ENCODE data around the gene PAPPA. TPM values are rescaled to one million over a fixed set of nuclear protein-coding genes. Genes with fewer than 3 reads are reported as not detected.

The PAPPA gene
- polyA plus RNA-seq, 2 donors = 0.98 to 1.1 TPM

DNA sequence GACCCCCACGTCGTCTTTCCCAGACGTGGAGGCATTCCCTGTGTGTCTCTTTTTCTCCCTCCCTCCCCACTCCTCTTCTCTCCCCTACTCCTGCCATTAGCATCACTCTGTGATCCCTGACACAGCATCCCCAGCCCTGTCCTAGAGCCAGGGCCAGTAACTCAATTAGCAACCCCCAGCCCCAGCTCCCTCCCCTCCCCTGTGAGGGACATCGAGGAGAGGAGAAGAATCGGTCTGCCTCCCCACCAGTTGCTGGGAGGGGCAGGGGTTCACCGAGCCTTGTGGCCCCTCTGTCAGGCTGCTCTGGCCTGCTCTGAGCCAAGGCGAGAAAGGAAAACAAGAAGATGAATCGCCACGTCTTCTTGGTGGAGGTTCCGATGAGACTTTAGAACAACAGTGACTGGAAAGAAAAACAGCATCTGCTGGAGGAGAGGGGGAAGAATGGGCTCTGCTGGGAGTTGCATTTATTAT, 123.1 kb downstream of the PAPPA start:
- Histone ChIP-seq H3K27ac (ENCODE audit: low read depth in 2 of 2, low read length in 1 of 2) (no peak overlapping the region), H3K4me3 (ENCODE audit: low read depth in 1 of 2, low read length in 2 of 2) (no peak overlapping the region), H3K36me3 (ENCODE audit: control insufficient read depth in 2 of 2, insufficient read depth in 2 of 2, low read length in 1 of 2) (no peaks in the 10 kb centered on the region), H3K27me3 (ENCODE audit: control insufficient read depth in 1 of 2, insufficient read depth in 2 of 2, low read length in 2 of 2) (no peaks in the 10 kb centered on the region), H3K4me1 (ENCODE audit: control insufficient read depth in 2 of 2, insufficient read depth in 2 of 2, low read length in 1 of 2) (no peaks in the 10 kb centered on the region), H3K9me3 (ENCODE audit: control insufficient read depth in 2 of 2, insufficient read depth in 1 of 2, low read depth in 1 of 2, low read length in 1 of 2) (no peaks in the 10 kb centered on the region)
- 52 to 64% methylated on average over 10 of the region's 10 CpGs for WGBS, 2 donors

DNA sequence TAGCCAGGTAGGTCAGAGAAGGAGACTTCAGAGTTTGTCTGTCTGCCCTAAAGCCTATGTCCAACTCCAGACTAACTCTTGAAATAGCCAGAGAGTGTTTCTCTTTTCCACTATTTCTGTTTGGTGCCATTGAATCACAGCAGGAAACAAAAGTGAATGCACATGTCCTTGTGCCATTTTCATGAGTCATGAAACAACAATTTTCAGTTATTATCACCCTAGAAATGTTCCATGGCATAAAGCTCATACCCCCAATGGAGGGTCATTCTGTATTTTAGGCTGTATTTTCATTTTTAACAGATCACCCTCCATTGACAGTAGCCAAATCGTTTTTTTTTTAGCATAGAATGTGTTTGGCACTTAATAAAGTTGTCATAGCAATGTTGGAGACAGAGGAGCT, 124.7 kb downstream of the PAPPA start:
- Histone ChIP-seq H3K4me1 (ENCODE audit: control insufficient read depth in 2 of 2, insufficient read depth in 2 of 2, low read length in 1 of 2) (no peaks in the 10 kb centered on the region), H3K27me3 (ENCODE audit: control insufficient read depth in 1 of 2, insufficient read depth in 2 of 2, low read length in 2 of 2) (no peaks in the 10 kb centered on the region), H3K36me3 (ENCODE audit: control insufficient read depth in 2 of 2, insufficient read depth in 2 of 2, low read length in 1 of 2) (no peaks in the 10 kb centered on the region), H3K9me3 (ENCODE audit: control insufficient read depth in 2 of 2, insufficient read depth in 1 of 2, low read depth in 1 of 2, low read length in 1 of 2) (no peaks in the 10 kb centered on the region), H3K27ac (ENCODE audit: low read depth in 2 of 2, low read length in 1 of 2) (no peak overlapping the region), H3K4me3 (ENCODE audit: low read depth in 1 of 2, low read length in 2 of 2) (no peak overlapping the region)
- 58 to 71% methylated on average over 1 of the region's 1 CpG for WGBS, 2 donors

DNA sequence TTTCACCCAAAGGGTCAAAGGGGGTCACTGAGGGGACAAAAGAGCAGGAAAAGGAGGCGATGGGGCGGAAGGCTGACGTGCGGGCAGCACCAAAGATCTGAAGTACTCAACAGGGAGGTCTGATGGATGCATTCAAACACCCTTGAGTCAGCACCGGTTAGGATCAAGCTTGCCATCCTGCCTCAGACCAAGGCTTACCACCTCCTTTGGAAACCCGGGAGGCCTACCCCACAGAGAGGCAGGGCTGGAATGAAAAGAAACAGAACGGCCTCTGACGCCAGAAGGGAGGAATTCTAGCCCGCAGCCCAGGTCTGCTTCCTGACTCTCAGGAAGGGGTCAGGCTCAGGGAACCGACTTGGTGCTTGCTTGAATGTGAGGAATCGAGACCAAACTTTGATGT, 125.6 kb downstream of the PAPPA start:
- Histone ChIP-seq H3K27me3 (ENCODE audit: control insufficient read depth in 1 of 2, insufficient read depth in 2 of 2, low read length in 2 of 2) (no peaks in the 10 kb centered on the region), H3K27ac (ENCODE audit: low read depth in 2 of 2, low read length in 1 of 2) (no peak overlapping the region), H3K9me3 (ENCODE audit: control insufficient read depth in 2 of 2, insufficient read depth in 1 of 2, low read depth in 1 of 2, low read length in 1 of 2) (no peaks in the 10 kb centered on the region), H3K4me1 (ENCODE audit: control insufficient read depth in 2 of 2, insufficient read depth in 2 of 2, low read length in 1 of 2) (no peaks in the 10 kb centered on the region), H3K4me3 (ENCODE audit: low read depth in 1 of 2, low read length in 2 of 2) (no peak overlapping the region), H3K36me3 (ENCODE audit: control insufficient read depth in 2 of 2, insufficient read depth in 2 of 2, low read length in 1 of 2) (no peaks in the 10 kb centered on the region)
- WGBS, 2 donors = 51 to 64% methylated on average over 11 of the region's 11 CpGs

DNA sequence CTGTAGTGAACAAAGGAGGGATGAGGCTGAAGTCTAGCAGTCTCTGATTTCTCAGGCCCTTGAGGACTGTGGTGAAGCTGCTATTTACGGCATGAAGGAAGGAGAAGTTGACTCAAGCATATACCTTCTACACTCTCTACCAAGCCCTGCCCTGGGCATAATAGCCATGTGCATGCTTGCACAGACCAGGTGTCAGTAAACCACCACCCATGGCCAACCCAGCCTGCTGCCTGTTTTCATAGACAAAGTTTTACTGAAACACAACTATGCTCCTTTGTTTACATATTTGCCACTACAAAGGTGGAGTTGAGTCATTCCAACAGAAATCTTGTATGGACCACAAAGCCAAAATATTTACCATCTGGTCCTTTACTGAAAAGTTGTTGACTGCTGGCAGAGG, 126.9 kb downstream of the PAPPA start:
- no peaks in the 10 kb centered on the region for H3K27me3 ChIP-seq (ENCODE audit: control insufficient read depth in 1 of 2, insufficient read depth in 2 of 2, low read length in 2 of 2)
- 72 to 100% methylated on average over 1 of the region's 1 CpG for WGBS, 2 donors
- H3K9me3 ChIP-seq (ENCODE audit: control insufficient read depth in 2 of 2, insufficient read depth in 1 of 2, low read depth in 1 of 2, low read length in 1 of 2) = no peaks in the 10 kb centered on the region
- H3K36me3 ChIP-seq (ENCODE audit: control insufficient read depth in 2 of 2, insufficient read depth in 2 of 2, low read length in 1 of 2) = no peaks in the 10 kb centered on the region
- H3K4me1 ChIP-seq (ENCODE audit: control insufficient read depth in 2 of 2, insufficient read depth in 2 of 2, low read length in 1 of 2) = no peaks in the 10 kb centered on the region
- H3K27ac ChIP-seq (ENCODE audit: low read depth in 2 of 2, low read length in 1 of 2) = no peak overlapping the region
- no peak overlapping the region for H3K4me3 ChIP-seq (ENCODE audit: low read depth in 1 of 2, low read length in 2 of 2)

DNA sequence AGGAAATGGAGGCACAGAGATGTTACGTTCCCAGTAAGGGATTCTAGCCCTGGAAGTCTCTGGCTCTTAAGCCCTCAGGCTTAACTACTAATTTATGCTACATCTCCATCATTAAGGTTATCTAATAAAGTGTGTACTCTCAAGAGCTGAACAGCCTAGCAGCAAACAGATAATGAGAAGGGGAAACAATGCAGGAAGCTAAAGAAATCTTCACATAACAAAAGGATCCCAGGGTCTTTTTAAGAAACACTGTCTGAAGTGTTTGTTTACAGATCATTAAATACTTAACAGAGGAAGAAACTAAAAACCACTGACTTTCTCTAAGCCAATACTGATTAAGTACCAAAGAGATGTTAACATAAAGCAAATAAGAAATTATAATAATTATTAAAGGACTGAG, 129.0 kb downstream of the PAPPA start:
- no peaks in the 10 kb centered on the region for H3K4me1 ChIP-seq (ENCODE audit: control insufficient read depth in 2 of 2, insufficient read depth in 2 of 2, low read length in 1 of 2)
- no peak overlapping the region for H3K4me3 ChIP-seq (ENCODE audit: low read depth in 1 of 2, low read length in 2 of 2)
- WGBS, 2 donors = 76 to 81% methylated on average over 1 of the region's 1 CpG
- no peaks in the 10 kb centered on the region for H3K9me3 ChIP-seq (ENCODE audit: control insufficient read depth in 2 of 2, insufficient read depth in 1 of 2, low read depth in 1 of 2, low read length in 1 of 2)
- H3K27ac ChIP-seq (ENCODE audit: low read depth in 2 of 2, low read length in 1 of 2) = no peak overlapping the region
- H3K36me3 ChIP-seq (ENCODE audit: control insufficient read depth in 2 of 2, insufficient read depth in 2 of 2, low read length in 1 of 2) = no peaks in the 10 kb centered on the region
- H3K27me3 ChIP-seq (ENCODE audit: control insufficient read depth in 1 of 2, insufficient read depth in 2 of 2, low read length in 2 of 2) = no peaks in the 10 kb centered on the region

DNA sequence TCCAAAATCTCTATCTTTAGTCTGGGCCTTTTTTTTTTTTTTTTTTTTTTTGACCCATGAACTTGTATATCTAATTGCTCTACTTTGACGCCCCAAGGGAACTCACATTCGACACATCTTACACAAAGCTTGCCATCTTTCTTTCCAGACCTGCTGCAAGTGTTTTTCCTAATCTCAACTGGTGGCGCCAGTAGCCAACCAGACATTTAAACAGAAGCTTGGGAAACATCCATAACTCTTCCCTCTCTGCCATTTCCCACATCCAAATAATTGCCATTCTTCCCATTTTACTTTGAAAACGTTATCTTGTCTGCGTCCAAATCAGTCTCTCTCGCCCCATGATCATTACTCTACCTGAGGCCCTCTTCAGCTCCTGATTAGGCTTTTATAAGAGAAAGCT, 130.9 kb downstream of the PAPPA start:
- no peaks in the 10 kb centered on the region for H3K36me3 ChIP-seq (ENCODE audit: control insufficient read depth in 2 of 2, insufficient read depth in 2 of 2, low read length in 1 of 2)
- no peak overlapping the region for H3K4me3 ChIP-seq (ENCODE audit: low read depth in 1 of 2, low read length in 2 of 2)
- 81 to 82% methylated on average over 6 of the region's 6 CpGs for WGBS, 2 donors
- no peaks in the 10 kb centered on the region for H3K4me1 ChIP-seq (ENCODE audit: control insufficient read depth in 2 of 2, insufficient read depth in 2 of 2, low read length in 1 of 2)
- H3K9me3 ChIP-seq (ENCODE audit: control insufficient read depth in 2 of 2, insufficient read depth in 1 of 2, low read depth in 1 of 2, low read length in 1 of 2) = no peaks in the 10 kb centered on the region
- H3K27me3 ChIP-seq (ENCODE audit: control insufficient read depth in 1 of 2, insufficient read depth in 2 of 2, low read length in 2 of 2) = no peaks in the 10 kb centered on the region
- H3K27ac ChIP-seq (ENCODE audit: low read depth in 2 of 2, low read length in 1 of 2) = no peak overlapping the region

DNA sequence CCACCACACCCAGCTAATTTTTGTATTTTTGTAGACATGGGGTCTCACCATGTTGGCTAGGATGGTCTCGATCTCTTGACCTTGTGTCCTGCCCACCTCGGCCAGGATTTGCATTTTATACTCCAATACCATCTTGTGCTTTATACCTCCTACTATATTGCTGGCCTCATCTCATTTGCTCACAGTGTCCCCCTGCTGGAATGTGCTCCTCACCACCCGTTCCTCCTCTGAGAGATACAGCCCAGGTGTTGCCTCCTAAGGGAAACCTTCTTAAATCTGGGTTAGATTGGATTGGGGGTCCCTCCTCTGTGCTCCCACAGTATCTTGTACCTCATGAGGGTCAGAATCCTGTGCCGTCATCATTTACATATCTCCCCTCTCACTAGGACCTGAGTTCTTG, 131.7 kb downstream of the PAPPA start:
- H3K36me3 ChIP-seq (ENCODE audit: control insufficient read depth in 2 of 2, insufficient read depth in 2 of 2, low read length in 1 of 2) = no peaks in the 10 kb centered on the region
- H3K9me3 ChIP-seq (ENCODE audit: control insufficient read depth in 2 of 2, insufficient read depth in 1 of 2, low read depth in 1 of 2, low read length in 1 of 2) = no peaks in the 10 kb centered on the region
- 80 to 84% methylated on average over 4 of the region's 4 CpGs for WGBS, 2 donors
- no peak overlapping the region for H3K4me3 ChIP-seq (ENCODE audit: low read depth in 1 of 2, low read length in 2 of 2)
- no peaks in the 10 kb centered on the region for H3K27me3 ChIP-seq (ENCODE audit: control insufficient read depth in 1 of 2, insufficient read depth in 2 of 2, low read length in 2 of 2)
- H3K4me1 ChIP-seq (ENCODE audit: control insufficient read depth in 2 of 2, insufficient read depth in 2 of 2, low read length in 1 of 2) = no peaks in the 10 kb centered on the region
- no peak overlapping the region for H3K27ac ChIP-seq (ENCODE audit: low read depth in 2 of 2, low read length in 1 of 2)

DNA sequence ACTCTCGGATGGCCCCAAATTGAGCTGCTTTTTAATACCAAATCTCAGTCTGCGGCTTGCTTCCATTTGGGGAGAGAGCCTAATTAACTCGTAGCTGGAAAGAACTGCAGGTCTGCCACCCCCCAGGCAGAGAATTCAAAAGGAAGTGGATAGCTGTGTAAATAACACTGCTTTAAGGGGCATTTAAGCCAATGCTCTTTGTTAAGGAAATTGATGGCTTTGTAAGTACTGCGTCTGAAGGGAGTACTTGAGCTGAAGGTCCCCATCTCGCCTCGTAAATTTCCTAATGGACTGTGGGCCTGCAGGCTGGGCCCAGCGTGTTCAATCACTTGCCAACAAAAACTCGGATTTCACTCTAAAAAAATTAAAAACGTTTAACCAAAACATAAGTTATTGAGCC, 132.7 kb downstream of the PAPPA start:
- no peaks in the 10 kb centered on the region for H3K36me3 ChIP-seq (ENCODE audit: control insufficient read depth in 2 of 2, insufficient read depth in 2 of 2, low read length in 1 of 2)
- 50 to 62% methylated on average over 9 of the region's 9 CpGs for WGBS, 2 donors
- no peaks in the 10 kb centered on the region for H3K9me3 ChIP-seq (ENCODE audit: control insufficient read depth in 2 of 2, insufficient read depth in 1 of 2, low read depth in 1 of 2, low read length in 1 of 2)
- H3K4me1 ChIP-seq (ENCODE audit: control insufficient read depth in 2 of 2, insufficient read depth in 2 of 2, low read length in 1 of 2) = no peaks in the 10 kb centered on the region
- H3K27ac ChIP-seq (ENCODE audit: low read depth in 2 of 2, low read length in 1 of 2) = no peak overlapping the region
- H3K27me3 ChIP-seq (ENCODE audit: control insufficient read depth in 1 of 2, insufficient read depth in 2 of 2, low read length in 2 of 2) = no peaks in the 10 kb centered on the region
- H3K4me3 ChIP-seq (ENCODE audit: low read depth in 1 of 2, low read length in 2 of 2) = no peak overlapping the region

DNA sequence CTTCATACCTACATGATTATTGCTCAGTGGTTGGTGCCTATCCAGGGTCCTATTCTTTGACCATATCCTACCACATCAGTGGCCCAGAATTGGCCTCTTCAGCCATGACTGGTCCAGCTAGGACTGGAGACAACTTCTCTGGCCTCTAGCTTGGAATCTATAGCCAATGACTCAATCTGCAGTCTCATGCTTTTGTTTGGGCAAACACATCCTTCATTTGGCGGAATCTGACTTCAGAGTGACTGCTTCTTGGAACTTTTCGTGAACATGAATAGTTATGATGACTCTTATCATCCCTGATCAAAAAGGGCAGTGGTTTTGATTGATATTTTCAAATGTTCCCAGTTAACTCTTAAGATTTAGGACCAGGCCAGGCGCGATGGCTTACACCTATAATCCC, 134.1 kb downstream of the PAPPA start:
- Histone ChIP-seq H3K36me3 (ENCODE audit: control insufficient read depth in 2 of 2, insufficient read depth in 2 of 2, low read length in 1 of 2) (no peaks in the 10 kb centered on the region), H3K4me3 (ENCODE audit: low read depth in 1 of 2, low read length in 2 of 2) (no peak overlapping the region), H3K4me1 (ENCODE audit: control insufficient read depth in 2 of 2, insufficient read depth in 2 of 2, low read length in 1 of 2) (no peaks in the 10 kb centered on the region), H3K27me3 (ENCODE audit: control insufficient read depth in 1 of 2, insufficient read depth in 2 of 2, low read length in 2 of 2) (no peaks in the 10 kb centered on the region), H3K27ac (ENCODE audit: low read depth in 2 of 2, low read length in 1 of 2) (no peak overlapping the region), H3K9me3 (ENCODE audit: control insufficient read depth in 2 of 2, insufficient read depth in 1 of 2, low read depth in 1 of 2, low read length in 1 of 2) (no peaks in the 10 kb centered on the region)
- 88 to 90% methylated on average over 4 of the region's 4 CpGs for WGBS, 2 donors

DNA sequence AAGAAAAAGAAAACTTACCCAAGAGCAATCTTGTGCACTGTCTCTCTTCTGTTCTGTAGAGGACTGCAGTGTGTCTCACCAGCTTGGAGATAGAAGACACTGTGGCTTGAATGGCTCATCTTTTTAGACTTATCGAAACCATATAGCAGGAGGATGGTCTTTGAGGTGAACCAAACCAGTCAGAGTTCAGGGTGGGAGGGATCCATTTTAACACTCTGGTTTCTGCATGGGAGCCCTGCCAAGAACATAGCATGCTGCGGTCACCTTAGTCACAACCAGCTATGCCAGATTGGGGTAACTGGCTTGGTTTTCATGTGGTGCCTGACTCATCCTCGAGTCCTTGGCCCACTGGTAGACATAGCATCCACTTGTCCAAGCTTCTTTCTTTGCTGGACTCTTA, 135.1 kb downstream of the PAPPA start:
- Histone ChIP-seq H3K4me1 (ENCODE audit: control insufficient read depth in 2 of 2, insufficient read depth in 2 of 2, low read length in 1 of 2) (no peaks in the 10 kb centered on the region), H3K36me3 (ENCODE audit: control insufficient read depth in 2 of 2, insufficient read depth in 2 of 2, low read length in 1 of 2) (no peaks in the 10 kb centered on the region), H3K9me3 (ENCODE audit: control insufficient read depth in 2 of 2, insufficient read depth in 1 of 2, low read depth in 1 of 2, low read length in 1 of 2) (no peaks in the 10 kb centered on the region), H3K27me3 (ENCODE audit: control insufficient read depth in 1 of 2, insufficient read depth in 2 of 2, low read length in 2 of 2) (no peaks in the 10 kb centered on the region), H3K4me3 (ENCODE audit: low read depth in 1 of 2, low read length in 2 of 2) (no peak overlapping the region), H3K27ac (ENCODE audit: low read depth in 2 of 2, low read length in 1 of 2) (no peak overlapping the region)
- WGBS, 2 donors = 76 to 84% methylated on average over 3 of the region's 3 CpGs

Data from esophagus (tissue), 2 donors.